ENCODE results near the gene SSBP3. TPM values are rescaled to one million over a fixed set of nuclear protein-coding genes. Genes with fewer than 3 reads are reported as not detected.
"Not testable (repeated sequence)": the region's sequence is repeated elsewhere in the genome, so short reads cannot be mapped to it uniquely, and the experiment has no call there.

The SSBP3 gene
- polyA plus RNA-seq, 1 donor = 52.0 TPM

GRCh38 chr1:54221113-54221834, 184.9 kb downstream of the SSBP3 start:
- DNase-seq (ENCODE audit: low read depth) = no peak

DNA sequence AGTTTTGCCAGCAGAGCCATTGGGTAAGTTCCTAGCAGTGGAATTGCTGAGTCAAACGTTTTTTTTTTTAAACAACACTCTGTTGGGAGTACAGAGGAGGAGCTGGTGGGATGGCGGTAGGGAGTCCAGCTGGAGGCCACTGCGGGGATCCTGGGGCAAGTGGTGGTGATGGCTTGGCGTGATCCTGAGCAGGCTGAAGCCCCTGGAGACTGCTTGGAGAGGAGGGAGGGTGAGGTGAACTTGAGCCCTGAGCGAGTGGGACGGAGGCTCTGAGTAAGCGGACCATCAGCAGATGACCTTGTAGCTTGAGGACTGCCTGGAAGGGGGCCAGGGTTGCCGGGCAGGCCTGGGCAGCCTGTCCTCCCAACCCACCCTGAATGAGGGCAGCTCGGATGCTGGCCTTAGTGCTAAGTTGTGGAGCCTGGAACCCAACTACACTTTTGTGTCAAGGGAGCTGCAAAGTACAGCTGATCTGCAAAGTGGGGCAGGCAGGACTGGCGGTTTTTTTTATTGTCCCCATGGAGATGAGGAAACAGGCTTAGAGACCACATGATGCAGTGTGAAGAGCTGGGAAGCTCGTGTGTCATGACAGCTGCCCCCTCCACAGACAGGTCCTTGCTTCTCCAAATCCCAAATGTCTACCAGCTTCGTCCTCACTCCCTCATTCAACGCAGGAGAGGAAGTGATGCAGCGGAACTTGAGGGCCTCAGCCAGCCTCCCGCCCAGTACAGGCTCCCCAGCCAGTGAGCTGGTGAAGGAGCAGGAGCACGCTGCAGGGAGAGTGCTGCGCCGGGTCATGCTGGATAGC, 186.0 kb downstream of the SSBP3 start:
- DNase-seq (ENCODE audit: low read depth) = peak; percentile 31

GRCh38 chr1:54219688-54220003, 186.5 kb downstream of the SSBP3 start:
- no peak for DNase-seq (ENCODE audit: low read depth)

- no peak for DNase-seq (ENCODE audit: low read depth)
These were observed 187.1 kb downstream of the SSBP3 start for GRCh38 chr1:54218883-54219687.

DNA sequence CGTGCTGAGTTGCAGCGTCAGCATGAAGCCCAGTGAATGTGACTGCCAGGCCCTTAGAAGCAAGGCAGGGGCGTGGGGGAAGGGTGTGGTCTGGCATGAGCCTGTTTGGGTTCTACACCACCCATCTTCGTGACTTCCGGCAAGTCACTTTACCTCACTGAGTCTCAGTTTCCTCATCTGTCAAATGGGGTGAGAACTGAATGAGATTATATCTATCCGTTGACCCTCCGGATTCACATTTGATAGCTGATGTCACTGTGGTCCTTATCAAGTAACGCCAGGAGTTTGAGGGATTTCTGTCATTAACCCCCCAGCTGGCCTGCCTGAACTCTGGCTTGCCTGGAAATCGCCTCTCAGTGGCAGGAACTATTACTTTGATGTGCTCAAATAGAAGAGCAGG, 190.7 kb downstream of the SSBP3 start:
- no peak for DNase-seq (ENCODE audit: low read depth)

GRCh38 chr1:54212872-54213271, 193.3 kb downstream of the SSBP3 start:
- no peak for DNase-seq (ENCODE audit: low read depth)

DNA sequence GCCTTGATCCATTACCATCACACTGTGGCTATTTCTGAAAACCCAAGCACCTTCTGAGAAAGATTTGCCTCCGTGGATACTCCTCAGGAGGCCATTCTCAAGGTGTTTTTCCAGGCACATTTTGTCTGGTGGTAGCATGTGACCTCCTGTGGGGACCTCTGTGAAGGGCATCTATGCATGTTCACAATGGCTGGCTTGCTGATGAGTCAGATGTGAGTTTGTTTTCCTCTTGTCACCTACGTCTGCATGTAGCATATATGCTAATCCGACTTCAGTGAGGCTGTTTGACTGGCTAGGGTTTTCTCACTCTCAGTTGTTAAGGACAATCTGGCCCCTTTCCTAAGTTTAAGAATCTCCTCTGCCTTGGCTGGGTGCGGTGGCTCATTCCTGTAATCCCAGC, 198.3 kb downstream of the SSBP3 start:
- DNase-seq (ENCODE audit: low read depth) = not testable (repeated sequence)

DNA sequence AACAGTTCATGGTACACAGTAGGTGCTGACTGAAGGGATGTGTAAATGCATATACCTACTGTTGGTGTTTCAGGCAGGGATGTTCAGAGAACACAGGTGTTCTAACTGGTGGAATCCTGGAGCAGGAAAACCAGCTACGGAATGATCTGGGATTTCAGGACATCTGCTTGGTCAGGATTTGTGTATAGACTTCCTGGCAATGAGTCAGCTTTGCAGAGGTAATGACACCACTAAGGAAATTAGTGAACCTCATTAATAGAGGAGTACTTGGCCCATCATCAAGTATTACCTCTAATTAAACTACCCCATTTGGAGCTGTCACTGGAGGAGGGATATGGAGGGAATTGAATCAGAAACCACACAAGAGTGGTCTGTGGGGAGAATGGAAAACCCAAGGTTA, 198.9 kb downstream of the SSBP3 start:
- no peak for DNase-seq (ENCODE audit: low read depth)

DNA sequence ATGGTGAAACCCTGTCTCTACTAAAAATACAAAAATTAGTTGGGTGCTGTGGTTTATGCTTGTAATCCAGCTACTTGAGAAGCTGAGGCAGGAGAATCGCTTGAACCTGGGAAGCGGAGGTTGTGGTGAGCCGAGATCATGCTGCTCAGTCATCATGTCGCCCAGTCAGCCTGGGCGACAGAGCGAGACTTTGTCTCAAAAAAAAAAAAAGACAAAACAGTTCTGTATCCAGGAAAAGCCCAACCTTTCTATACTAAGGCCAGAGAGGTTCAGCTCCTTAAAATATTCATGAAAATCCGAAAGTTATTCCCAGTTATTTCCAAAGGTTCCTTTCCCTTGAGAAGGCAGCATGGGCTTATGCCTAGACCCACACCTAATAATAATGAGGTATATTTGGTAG, 202.0 kb downstream of the SSBP3 start:
- DNase-seq (ENCODE audit: low read depth) = no peak

DNA sequence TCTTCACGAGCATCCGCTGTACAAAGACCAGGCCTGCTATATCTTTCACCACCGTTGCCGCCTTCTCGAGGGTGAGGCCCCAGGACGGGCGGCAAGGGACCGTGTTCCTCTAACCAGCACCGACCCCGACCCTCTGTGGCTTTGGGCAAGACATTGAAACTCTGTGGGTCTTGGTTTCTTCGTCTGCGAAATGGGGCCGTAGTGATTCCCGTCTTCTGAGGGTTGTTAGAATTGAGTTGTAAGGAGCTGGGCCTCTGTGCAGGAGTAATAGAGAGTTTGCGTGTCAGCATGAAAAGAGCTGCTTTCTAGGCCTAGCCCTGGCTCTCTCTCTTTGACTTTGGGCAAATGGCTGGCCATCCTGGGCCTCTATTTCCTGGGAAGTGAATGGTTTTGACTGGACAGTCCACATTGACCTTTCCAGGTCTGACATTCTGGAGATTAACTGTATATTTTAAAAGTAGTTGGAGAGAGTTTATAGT, 205.6 kb downstream of the SSBP3 start:
- no peak for DNase-seq (ENCODE audit: low read depth)

DNA sequence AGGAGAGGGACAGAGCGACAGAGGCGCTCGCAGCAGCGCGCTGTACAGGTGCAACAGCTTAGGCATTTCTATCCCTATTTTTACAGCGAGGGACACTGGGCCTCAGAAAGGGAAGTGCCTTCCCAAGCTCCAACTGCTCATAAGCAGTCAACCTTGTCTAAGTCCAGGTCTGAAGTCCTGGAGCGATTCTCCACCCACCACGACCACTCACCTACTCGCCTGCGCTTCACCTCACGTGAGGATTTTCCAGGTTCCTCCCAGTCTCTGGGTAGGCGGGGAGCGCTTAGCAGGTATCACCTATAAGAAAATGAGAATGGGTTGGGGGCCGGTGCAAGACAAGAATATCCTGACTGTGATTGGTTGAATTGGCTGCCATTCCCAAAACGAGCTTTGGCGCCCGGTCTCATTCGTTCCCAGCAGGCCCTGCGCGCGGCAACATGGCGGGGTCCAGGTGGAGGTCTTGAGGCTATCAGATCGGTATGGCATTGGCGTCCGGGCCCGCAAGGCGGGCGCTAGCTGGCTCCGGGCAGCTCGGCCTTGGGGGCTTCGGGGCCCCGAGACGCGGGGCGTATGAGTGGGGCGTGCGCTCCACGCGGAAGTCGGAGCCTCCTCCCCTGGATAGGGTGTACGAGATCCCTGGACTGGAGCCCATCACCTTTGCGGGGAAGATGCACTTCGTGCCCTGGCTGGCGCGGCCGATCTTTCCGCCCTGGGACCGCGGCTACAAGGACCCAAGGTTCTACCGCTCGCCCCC, 206.3 kb downstream of the SSBP3 start, which contains the start of the genes CYB5RL and MRPL37:
Gene CYB5RL, minus strand, starts transcription at position 266 of the 754 bp plus-strand sequence. CDS start 4,414 bp downstream, outside the sequence.
Gene MRPL37, plus strand, starts transcription at position 403 of the 754 bp plus-strand sequence. Its CDS starts 77 bp downstream, at position 480.
- peak; percentile 91 for DNase-seq (ENCODE audit: low read depth)

DNA sequence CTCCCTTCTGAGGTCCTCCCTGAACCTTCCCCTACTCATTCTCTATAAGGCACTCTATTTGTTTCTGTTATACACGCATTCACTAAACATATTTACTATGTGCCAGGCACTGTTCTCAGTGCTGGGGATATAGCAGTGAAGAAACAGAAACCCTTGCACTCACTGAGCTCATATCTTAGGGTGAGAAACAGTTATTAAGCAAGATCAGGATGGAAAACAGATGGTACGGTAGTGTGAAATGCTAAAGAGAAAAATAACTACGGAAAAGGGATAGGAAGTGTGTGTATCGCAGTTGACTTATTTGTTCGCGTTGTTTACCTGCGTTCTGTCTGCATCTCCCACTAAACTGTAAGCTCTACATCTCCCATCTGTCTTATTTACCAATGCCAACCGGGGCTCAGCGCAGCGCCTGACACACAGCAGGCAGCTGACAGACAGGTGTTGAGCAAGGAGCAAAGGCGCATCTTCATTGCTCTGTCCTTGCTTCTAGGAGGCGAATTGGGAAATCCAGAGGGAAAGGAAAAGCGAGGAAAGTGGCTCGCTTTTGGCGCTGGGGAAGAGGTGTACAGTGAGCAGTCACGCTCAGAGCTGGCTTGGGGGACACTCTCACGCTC, 206.9 kb downstream of the SSBP3 start:
- no peak for DNase-seq (ENCODE audit: low read depth)

DNA sequence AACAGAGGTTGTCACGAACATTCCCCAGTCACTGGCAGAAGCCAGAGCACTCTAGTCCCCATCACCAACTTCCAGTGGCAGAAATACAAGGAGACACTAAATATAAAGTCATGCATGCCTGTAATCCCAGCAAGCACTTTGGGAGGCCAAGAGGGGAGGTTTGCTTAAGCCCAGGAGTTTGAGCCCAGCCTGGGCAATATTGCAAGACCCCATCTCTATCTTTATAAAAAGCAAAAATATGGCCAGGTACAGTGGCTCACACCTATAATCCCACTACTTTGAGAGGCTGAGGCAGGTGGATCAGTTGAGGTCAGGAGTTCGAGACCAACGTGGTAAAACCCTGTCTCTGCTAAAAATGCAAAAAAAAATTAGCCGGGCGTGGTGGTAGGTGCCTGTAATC, 212.7 kb downstream of the SSBP3 start:
- DNase-seq (ENCODE audit: low read depth) = no peak

GRCh38 chr1:54191525-54191924, 214.7 kb downstream of the SSBP3 start:
- DNase-seq (ENCODE audit: low read depth) = no peak

DNA sequence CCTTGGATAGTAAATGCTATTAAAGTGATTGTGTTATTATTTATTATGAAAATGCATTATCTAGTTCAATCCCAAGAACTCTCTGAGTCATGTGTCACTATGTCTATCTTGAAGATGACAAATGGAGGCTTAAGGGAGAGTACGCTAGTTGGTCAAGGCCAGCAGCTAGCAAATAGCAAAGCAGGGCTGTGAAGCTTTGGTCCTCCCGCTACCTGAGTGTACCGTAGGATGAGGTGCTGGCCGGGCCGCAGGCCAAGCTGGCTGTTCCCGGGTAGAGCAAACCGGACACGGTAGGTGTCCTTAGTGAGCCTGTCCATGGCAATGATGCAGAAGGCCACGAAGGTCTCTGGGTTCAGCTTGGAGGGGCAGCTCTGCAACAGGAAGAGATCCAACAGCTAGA, 215.7 kb downstream of the SSBP3 start:
- DNase-seq (ENCODE audit: low read depth) = no peak

GRCh38 chr1:54188291-54188690, 217.9 kb downstream of the SSBP3 start:
- no peak for DNase-seq (ENCODE audit: low read depth)

DNA sequence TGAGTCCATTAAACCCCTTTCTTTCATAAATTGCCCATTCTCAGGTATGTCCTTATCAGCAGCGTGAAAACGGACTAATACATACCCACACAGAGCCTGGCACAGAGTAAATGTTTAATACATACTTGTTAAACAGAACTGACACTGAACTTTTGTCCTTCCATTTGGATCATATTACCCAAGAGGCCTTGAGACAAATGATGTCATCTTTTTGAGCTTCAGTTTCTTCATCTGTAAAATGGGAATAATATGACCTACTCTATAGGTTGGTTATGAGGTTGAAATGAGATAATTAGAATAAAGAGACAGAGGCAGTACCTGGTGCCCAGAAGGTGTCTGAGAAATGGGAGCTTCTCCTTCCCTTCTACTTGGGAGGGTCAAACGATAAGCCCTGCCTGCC, 220.1 kb downstream of the SSBP3 start:
- no peak for DNase-seq (ENCODE audit: low read depth)

DNA sequence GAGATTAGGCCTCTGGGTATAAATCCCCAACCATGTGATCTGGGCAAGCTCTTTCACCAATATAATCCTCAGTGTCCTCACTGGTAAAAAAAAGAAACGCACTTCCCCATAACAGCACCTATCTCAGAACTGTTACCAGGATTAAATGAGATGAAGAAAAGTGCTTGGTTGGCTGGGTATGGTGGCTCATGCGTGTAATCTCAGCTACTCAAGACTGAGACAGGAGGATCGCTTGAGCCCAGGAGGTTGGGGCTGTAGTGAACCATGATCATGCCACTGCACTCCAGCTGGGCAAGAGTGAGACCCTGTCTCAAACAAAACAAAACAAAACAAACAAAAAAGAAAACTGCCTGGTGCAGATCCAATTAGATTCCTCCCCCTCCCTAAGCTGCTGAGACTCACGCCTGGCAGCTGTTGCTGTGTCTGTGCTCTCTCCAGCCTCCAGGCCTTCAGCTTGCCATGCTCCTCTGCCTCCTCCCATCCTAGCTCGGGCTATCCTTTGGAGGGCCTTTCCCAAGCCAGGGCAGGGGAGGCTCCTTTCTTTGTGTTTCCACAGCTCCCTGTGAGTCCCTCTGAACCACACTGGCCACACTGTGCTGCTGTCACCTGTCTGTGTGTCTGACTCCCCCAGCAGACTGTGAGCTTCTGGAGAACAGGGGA, 225.4 kb downstream of the SSBP3 start:
- DNase-seq (ENCODE audit: low read depth) = no peak

DNA sequence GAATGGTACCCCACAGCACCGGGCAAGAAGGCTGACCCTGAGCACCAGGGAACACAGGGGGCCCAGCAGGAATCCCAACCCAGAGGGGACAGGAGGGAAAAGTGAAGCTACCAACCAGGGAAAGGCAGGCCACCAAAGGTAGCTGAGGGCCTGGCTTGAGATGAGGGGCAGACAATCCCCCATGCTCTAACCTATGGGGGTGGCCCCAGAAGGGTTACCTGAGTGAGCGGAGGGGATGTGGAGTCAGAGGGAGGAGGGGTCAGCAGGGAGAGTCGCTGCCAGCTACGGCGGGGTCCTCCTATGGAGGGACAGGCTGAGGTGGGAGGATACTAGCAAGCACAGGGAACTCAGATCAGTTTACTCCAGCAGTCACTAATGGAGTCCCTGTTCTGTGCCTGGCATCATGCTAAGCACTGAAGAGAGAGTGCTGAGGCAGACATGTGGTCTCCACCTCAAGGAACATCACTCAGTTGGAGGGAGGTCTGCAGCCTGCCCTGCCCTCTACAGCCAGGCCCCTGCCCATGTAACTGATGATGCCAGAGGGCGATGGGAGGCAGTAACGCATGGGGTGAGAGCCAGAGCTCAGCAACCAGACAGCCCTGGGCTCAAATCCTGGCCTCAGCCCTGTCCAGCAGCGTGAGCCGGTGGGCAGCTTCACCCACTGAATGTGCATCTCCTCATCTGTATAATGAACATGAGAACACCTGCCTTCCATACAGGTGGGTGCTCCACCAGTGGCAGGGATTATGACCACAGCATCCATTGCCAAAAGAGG, 227.7 kb downstream of the SSBP3 start:
- DNase-seq (ENCODE audit: low read depth) = no peak

DNA sequence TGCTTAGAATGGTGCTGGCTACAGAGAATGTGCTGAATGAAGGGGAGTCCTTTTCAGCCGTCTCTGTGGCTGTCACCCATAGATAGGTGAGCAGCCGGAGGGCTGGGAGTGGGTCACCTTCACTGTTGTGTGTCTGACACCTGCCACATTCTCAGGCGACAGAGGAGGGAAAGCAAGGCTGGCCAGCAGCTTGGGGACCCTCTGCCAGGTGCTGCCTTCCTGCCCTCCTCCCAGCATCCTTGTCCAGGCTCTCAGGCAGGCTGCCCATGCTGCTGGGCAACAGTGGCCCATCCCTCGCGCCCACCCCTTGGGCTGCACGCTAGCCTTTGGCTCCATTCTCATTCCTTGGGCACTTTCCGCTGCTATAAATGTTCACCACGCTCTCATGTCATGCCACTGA, 228.5 kb downstream of the SSBP3 start:
- no peak for DNase-seq (ENCODE audit: low read depth)
